Measurements from ENCODE around the gene CAB39. TPM values are rescaled to one million over a fixed set of nuclear protein-coding genes. Genes with fewer than 3 reads are reported as not detected.

CAB39 gene
- total RNA-seq, 2 donors from 2014 or later, result 32.3 to 34.5 TPM

GRCh38 chr2:230865766-230866755 lies 153.4 kb downstream of the CAB39 start:
- TF ChIP-seq, protein P1, sequence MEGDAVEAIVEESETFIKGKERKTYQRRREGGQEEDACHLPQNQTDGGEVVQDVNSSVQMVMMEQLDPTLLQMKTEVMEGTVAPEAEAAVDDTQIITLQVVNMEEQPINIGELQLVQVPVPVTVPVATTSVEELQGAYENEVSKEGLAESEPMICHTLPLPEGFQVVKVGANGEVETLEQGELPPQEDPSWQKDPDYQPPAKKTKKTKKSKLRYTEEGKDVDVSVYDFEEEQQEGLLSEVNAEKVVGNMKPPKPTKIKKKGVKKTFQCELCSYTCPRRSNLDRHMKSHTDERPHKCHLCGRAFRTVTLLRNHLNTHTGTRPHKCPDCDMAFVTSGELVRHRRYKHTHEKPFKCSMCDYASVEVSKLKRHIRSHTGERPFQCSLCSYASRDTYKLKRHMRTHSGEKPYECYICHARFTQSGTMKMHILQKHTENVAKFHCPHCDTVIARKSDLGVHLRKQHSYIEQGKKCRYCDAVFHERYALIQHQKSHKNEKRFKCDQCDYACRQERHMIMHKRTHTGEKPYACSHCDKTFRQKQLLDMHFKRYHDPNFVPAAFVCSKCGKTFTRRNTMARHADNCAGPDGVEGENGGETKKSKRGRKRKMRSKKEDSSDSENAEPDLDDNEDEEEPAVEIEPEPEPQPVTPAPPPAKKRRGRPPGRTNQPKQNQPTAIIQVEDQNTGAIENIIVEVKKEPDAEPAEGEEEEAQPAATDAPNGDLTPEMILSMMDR (IDR thresholded peaks at IDR 0.05), result no peak
- TF ChIP-seq POLR2A (IDR thresholded peaks at IDR 0.05), result no peak
- H3K36me3 ChIP-seq (replicated peaks in 1 of 2; ENCODE audit: insufficient read depth in 1 of 2, low read depth in 2 of 2), result no peaks in the 10 kb centered on the region
- H3K27ac ChIP-seq, result peak overlapping the region; percentile 15 to 66 (median 36)
- no peaks in the 10 kb centered on the region for H3K27me3 ChIP-seq
- no peaks in the 10 kb centered on the region for H3K9me3 ChIP-seq
- DNase-seq (peak; percentile 32 to 50 (median 43)), ATAC-seq (peak; percentile 13)
- H3K4me3 ChIP-seq, result peak overlapping the region in 1 of 2 donors; percentile 67
- intact Hi-C loops (cut with DNase I), result no loop called here
- peaks cover 40% of the 10 kb centered on the region for H3K4me1 ChIP-seq
- WGBS, 2 donors, result 25 to 40% methylated on average over 25 to 35 of the region's 35 CpGs

DNA sequence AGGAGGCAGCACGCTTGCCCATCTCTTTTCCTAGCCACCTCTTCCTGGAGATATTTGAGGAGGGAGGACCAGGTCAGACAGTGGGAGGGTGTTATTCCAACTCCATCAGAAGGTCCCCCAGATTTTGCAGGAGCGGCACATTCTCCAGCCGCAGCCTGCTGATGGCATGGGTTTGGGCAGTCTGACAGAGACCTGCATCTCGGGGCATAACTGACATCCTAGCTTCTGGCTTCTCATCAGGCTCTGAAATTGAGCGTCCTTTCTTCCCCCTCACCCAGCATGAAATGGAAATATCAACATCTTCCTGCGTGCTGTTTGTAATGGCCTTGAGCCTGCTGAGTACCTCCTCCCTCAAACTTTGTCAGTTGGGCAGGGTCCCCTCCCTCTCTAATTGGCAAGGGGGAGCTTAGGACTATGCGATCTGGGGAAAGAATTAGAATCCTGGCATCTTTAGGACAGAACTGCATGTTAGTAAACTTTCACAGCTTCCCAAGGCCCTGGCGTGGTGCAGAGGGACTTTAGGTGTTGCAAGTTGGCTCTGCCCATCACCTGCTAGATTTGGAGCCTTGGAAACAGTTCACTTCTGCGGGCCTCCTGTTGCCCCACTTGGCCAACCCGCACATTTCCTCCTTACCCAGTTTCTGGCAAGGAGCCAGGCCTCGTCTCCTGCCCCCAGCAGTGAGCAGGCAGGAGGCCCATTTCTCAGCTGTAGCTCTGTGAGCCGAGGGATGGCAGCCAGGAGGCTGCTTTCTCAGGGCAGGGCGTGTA lies 154.3 kb downstream of the CAB39 start:
- no peak for ATAC-seq
- Histone ChIP-seq H3K27ac (peak overlapping the region in 2 of 4 donors; percentile 26 to 66), H3K9me3 (no peaks in the 10 kb centered on the region), H3K4me1 (peaks cover 40% of the 10 kb centered on the region), H3K27me3 (no peaks in the 10 kb centered on the region), H3K36me3 (replicated peaks in 1 of 2; ENCODE audit: insufficient read depth in 1 of 2, low read depth in 2 of 2) (no peaks in the 10 kb centered on the region), H3K4me3 (no peak overlapping the region)
- no peak for TF ChIP-seq POLR2A (IDR thresholded peaks at IDR 0.05)
- TF ChIP-seq, protein P1 (IDR thresholded peaks at IDR 0.05), result peak in 1 of 7 experiments; percentile 10
- intact Hi-C loops (cut with DNase I), result no loop called here
- 24 to 31% methylated on average over 9 to 13 of the region's 13 CpGs for WGBS, 2 donors
- peak; percentile 54 to 72 (median 63) for DNase-seq

DNA sequence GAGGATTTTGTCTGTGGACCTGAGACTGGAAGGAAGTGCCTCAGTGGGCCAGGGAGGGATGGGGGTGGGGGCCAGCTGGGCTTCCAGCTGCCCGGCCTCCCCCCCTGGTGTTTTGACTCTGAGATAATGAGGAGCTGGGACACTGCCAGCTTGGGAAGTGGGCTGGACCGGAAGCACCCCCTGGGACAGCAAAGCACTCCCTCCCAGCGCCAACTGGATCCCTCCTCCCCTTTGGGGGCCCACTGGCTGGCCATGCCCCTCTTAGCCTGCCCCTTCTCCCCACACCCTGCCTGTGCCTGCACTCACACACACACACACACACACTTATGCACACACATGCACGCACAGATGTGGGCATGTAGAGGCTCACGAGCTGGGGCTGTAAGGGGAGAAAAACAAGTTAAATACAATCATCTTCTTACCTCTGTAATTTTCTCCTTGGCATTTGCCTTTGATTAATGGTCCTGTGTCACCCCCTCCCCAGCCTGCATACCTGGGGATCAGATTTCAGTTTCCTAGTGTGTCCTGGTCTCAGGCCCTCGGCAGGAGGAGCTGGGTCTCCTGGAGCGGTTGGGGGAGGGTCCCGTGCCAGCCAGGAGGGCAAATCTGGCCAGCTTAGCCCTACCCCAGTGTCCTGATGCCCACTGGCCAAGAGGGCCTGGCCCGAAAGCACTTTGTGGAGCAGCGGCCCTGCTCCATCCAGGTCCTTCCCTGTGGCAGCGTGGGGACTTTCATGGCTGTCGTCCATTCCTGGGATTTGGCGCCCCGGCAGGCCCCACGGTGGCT lies 155.7 kb downstream of the CAB39 start:
- no peaks in the 10 kb centered on the region for H3K27me3 ChIP-seq
- no peaks in the 10 kb centered on the region for H3K36me3 ChIP-seq (replicated peaks in 1 of 2; ENCODE audit: insufficient read depth in 1 of 2, low read depth in 2 of 2)
- ATAC-seq (no peak), DNase-seq (no peak)
- H3K4me1 ChIP-seq, result peaks cover 40% of the 10 kb centered on the region
- TF ChIP-seq, protein P1 (IDR thresholded peaks at IDR 0.05), result no peak
- TF ChIP-seq POLR2A (IDR thresholded peaks at IDR 0.05), result no peak
- intact Hi-C loops (cut with DNase I), result no loop called here
- peak overlapping the region in 1 of 4 donors; percentile 66 for H3K27ac ChIP-seq
- 52 to 75% methylated on average over 15 of the region's 15 CpGs for WGBS, 2 donors
- H3K9me3 ChIP-seq, result no peaks in the 10 kb centered on the region
- H3K4me3 ChIP-seq, result no peak overlapping the region

DNA sequence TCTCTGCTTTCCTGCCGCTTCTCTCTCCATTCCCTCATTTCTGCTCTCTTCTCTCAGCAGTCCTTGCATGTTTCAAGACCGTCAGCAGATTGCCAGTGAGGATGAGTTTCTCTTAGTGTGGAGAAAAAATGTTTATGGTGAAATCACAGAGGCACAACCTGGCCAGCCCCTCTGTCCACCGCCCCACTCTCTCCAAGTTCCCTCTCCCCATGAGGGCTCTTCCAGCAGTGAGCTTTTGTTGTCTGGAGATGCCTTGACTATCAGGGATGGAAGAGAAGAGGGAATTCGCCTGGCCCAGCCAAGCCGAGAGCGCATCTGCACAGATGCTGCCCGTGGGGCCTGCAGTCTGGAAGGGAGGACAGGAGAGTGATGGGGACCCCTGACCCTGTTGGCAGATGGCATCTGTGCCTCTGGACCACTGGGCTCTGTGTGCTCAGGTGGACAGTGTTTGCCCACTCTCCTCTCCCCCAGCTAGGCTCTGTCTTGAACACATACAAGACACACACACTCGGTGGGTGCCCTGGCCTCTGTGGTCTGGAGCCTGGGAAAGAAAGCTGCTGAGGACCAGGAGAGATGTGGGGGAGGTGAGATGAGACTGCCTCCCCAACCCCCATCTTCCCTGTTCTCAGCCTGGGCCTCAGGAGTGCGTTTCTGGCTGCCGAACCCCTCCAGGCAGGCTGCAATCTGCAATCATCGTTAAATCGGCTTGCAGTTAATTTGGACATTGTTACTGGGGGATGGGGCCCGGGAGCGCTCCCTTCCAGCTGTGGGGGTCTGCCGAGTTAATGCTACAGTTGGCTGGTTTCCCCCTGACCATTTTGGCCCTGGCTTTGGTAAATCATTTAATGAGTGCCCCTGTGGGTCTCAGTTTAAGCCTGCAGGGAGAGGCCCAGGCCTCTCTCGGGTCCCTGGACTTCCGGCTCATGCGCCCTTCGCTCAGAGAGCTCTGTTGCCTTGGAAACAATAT lies 156.6 kb downstream of the CAB39 start:
- DNase-seq, result no peak
- TF ChIP-seq, protein P1 (IDR thresholded peaks at IDR 0.05), result no peak
- no peak for TF ChIP-seq POLR2A (IDR thresholded peaks at IDR 0.05)
- Histone ChIP-seq H3K27me3 (no peaks in the 10 kb centered on the region), H3K9me3 (no peaks in the 10 kb centered on the region), H3K4me3 (no peak overlapping the region), H3K36me3 (replicated peaks in 1 of 2; ENCODE audit: insufficient read depth in 1 of 2, low read depth in 2 of 2) (no peaks in the 10 kb centered on the region), H3K4me1 (peaks cover 39% of the 10 kb centered on the region), H3K27ac (peak overlapping the region in 1 of 4 donors; percentile 13)
- 80 to 87% methylated on average over 12 to 19 of the region's 19 CpGs for WGBS, 2 donors
- ATAC-seq, result no peak
- intact Hi-C loops (cut with DNase I), result no loop called here
